Trophoblast cell (in vitro differentiated cells and primary cell): ENCODE measurements around the gene HSF4.

Experiments used
- DNase-seq, 2 donors: peaks; one replicate each; pipeline ENCODE4 v3.0.0-alpha.2; 2016
- H2AFZ ChIP-seq: 2 replicates; pipeline ENCODE4 v1.6.1; 2013; ENCODE audit warnings: low read length, moderate library complexity, mild to moderate bottlenecking; ENCODE audit not compliant: insufficient read depth, poor library complexity
- H2AK5ac ChIP-seq: 2 replicates; pipeline ENCODE4 v1.6.1; 2013; ENCODE audit warnings: mild to moderate bottlenecking, low read length
- H2BK120ac ChIP-seq: 2 replicates; pipeline ENCODE4 v1.6.1; 2013; ENCODE audit warnings: low read length, mild to moderate bottlenecking, moderate library complexity; ENCODE audit not compliant: insufficient read depth, poor library complexity
- H2BK12ac ChIP-seq: 2 replicates; pipeline ENCODE4 v1.6.1; 2013; ENCODE audit warnings: mild to moderate bottlenecking, low read length, moderate library complexity
- H2BK5ac ChIP-seq: 2 replicates; pipeline ENCODE4 v1.6.1; 2013; ENCODE audit warnings: low read length, low read depth, moderate library complexity, mild to moderate bottlenecking; ENCODE audit not compliant: poor library complexity
- H3K14ac ChIP-seq: 2 replicates; pipeline ENCODE4 v1.6.1; 2013; ENCODE audit warnings: mild to moderate bottlenecking, low read length
- H3K18ac ChIP-seq: 2 replicates; pipeline ENCODE4 v1.6.1; 2013; ENCODE audit warnings: mild to moderate bottlenecking, low read length
- H3K23ac ChIP-seq: 2 replicates; pipeline ENCODE4 v1.6.1; 2013; ENCODE audit warnings: low read length
- H3K27ac ChIP-seq: 2 replicates; pipeline ENCODE4 v1.5.1; 2013; ENCODE audit warnings: low read depth, mild to moderate bottlenecking, inconsistent platforms, low read length, moderate library complexity
- H3K27me3 ChIP-seq: 2 replicates; pipeline ENCODE4 v1.6.1; 2013; ENCODE audit warnings: inconsistent platforms, mild to moderate bottlenecking, low read length, moderate library complexity; ENCODE audit not compliant: insufficient read depth
- H3K36me3 ChIP-seq, 2 experiments: 1 replicate in 1 of 2; 2 replicates in 1 of 2; pipeline ENCODE4 v1.6.1; 2013; ENCODE audit warnings: low read length in 2 of 2, mild to moderate bottlenecking in 2 of 2, moderate library complexity in 1 of 2; ENCODE audit not compliant: insufficient read depth in 2 of 2, control insufficient read depth in 1 of 2
- H3K4ac ChIP-seq: 2 replicates; pipeline ENCODE4 v1.6.1; 2013; ENCODE audit warnings: low read depth, mild to moderate bottlenecking, low read length, moderate library complexity
- H3K4me1 ChIP-seq, 2 experiments: 1 replicate in 1 of 2; 2 replicates in 1 of 2; pipeline ENCODE4 v1.6.1; 2013; ENCODE audit warnings: low read length in 2 of 2, mild to moderate bottlenecking in 2 of 2, moderate library complexity in 1 of 2; ENCODE audit not compliant: insufficient read depth in 2 of 2, control insufficient read depth in 1 of 2
- H3K4me2 ChIP-seq: 2 replicates; pipeline ENCODE4 v1.6.1; 2013; ENCODE audit warnings: inconsistent platforms, mild to moderate bottlenecking, low read length, moderate library complexity
- H3K4me3 ChIP-seq: 2 replicates; pipeline ENCODE4 v1.5.1; 2013; ENCODE audit warnings: mild to moderate bottlenecking, low read depth, low read length, inconsistent platforms
- H3K79me1 ChIP-seq: one replicate; pipeline ENCODE4 v1.6.1; 2013; ENCODE audit warnings: low read length
- H3K79me2 ChIP-seq: 2 replicates; pipeline ENCODE4 v1.6.1; 2013; ENCODE audit warnings: low read length, mild to moderate bottlenecking; ENCODE audit not compliant: control insufficient read depth, insufficient read depth, poor library complexity
- H3K9ac ChIP-seq: 2 replicates; pipeline ENCODE4 v1.6.1; 2013; ENCODE audit warnings: mild to moderate bottlenecking, low read length
- H3K9me3 ChIP-seq: 2 replicates; pipeline ENCODE4 v1.6.1; 2013; ENCODE audit warnings: low read depth, mild to moderate bottlenecking, control low read depth, inconsistent platforms, low read length; ENCODE audit not compliant: insufficient read depth
- H4K12ac ChIP-seq: 2 replicates; pipeline ENCODE4 v1.6.1; 2013; ENCODE audit warnings: low read depth, mild to moderate bottlenecking, low read length, moderate library complexity
- H4K8ac ChIP-seq: 2 replicates; pipeline ENCODE4 v1.6.1; 2013; ENCODE audit warnings: low read depth, mild to moderate bottlenecking, low read length, moderate library complexity
- H4K91ac ChIP-seq: one replicate; pipeline ENCODE4 v1.6.1; 2013; ENCODE audit warnings: low read depth, mild to moderate bottlenecking, low read length, moderate library complexity
- WGBS: extraction: QIAGEN DNeasy Blood & Tissue Kit; methylation state at CpG from one replicate; pipeline ENCODE4 v1.1.7; 2013; ENCODE audit warnings: missing lambda C conversion rate; ENCODE audit not compliant: insufficient read length, insufficient coverage; ENCODE audit errors: extremely low coverage; 5-methylcytosine and 5-hydroxymethylcytosine counted together

Gene HSF4

DNA sequence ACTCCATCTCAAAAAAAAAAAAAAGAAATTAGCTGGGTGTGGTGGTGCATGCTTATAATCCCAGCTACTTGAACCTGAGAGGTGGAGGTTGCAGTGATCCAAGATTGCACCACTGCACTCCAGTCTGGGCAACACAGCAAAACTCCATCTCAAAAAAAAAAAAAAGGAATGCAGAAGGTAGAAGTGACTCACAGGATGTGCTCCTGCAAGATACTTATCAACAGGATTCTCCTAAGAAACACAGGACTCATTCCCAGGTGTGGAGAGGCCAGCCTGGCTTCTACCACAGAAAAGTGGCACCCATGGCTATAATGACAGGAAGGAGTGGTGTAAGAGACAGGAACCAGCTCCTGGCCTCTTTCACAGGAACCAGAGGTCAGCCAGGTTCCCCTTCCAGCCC is 48.2 kb downstream of the HSF4 start:
- no peak overlapping the region for H3K23ac ChIP-seq
- H3K27me3 ChIP-seq, result no peaks in the 10 kb centered on the region
- peaks cover 2% of the 10 kb centered on the region for H3K79me2 ChIP-seq
- H3K4me1 ChIP-seq, result peaks cover 14 to 19% of the 10 kb centered on the region in 2 experiments
- peak overlapping the region; percentile 1 for H3K4me2 ChIP-seq
- no peak overlapping the region for H3K4me3 ChIP-seq
- no peak overlapping the region for H4K91ac ChIP-seq
- H2BK120ac ChIP-seq, result no peak overlapping the region
- H4K12ac ChIP-seq, result no peak overlapping the region
- no peak overlapping the region for H3K18ac ChIP-seq
- no peak overlapping the region for H2AK5ac ChIP-seq
- H2BK5ac ChIP-seq, result no peak overlapping the region
- no peak overlapping the region for H3K14ac ChIP-seq
- H2BK12ac ChIP-seq, result no peak overlapping the region
- H3K27ac ChIP-seq, result peak overlapping the region; percentile 72
- H3K9me3 ChIP-seq, result peaks cover 2% of the 10 kb centered on the region
- no peak overlapping the region for H2AFZ ChIP-seq
- no peak overlapping the region for H3K4ac ChIP-seq
- DNase-seq, result peak; percentile 66 to 84
- no peak overlapping the region for H4K8ac ChIP-seq
- no peaks in the 10 kb centered on the region for H3K36me3 ChIP-seq
- H3K79me1 ChIP-seq, result peaks cover 6% of the 10 kb centered on the region
- H3K9ac ChIP-seq, result no peak overlapping the region

DNA sequence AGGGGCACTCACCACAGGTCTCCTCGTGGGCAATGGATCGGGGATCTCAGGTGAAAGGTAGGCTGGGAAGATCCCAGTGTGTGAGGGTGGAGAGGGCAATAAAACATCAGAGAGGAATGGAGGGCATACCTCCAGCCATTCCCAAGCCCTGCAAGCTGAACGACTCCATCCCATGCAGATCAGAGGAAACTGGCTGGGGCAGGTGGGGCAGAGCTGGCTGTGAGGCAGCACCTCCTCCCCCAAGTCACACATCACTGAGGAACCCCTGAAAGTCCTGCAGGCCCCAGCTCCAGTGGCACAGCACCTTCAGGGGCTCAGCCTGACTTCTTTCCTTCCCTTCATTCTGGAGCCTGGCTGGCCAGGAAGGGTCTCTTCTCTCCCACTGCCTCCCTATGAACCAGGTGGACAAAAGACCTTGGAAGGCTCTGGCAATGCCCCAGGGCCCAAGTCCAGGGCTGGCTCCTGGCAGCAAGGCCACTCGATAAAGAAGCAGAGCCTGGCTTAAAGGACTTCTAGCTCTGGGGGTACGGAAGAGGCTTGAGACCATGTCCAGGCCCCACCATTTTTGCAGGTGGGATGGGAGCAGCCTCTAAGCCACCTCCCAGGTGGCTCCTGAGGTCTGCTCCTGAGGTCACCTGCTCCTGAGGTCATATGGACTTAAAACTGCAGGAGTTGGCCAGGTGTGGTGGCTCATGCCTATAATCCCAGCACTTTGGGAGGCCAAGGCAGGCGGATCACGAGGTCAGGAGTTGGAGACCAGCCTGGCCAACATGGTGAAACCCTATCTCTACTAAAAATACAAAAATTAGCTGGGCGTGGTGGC is 48.9 kb downstream of the HSF4 start:
- WGBS, result no CpG with 5 or more reads among the region's 8 CpGs
- no peak overlapping the region for H4K91ac ChIP-seq
- no peak for DNase-seq
- peaks cover 6% of the 10 kb centered on the region for H3K79me1 ChIP-seq
- no peak overlapping the region for H2BK5ac ChIP-seq
- H3K4me3 ChIP-seq, result no peak overlapping the region
- peak overlapping the region; percentile 17 for H4K8ac ChIP-seq
- no peak overlapping the region for H2AFZ ChIP-seq
- H3K27me3 ChIP-seq, result no peaks in the 10 kb centered on the region
- peaks cover 2% of the 10 kb centered on the region for H3K79me2 ChIP-seq
- H2BK120ac ChIP-seq, result peak overlapping the region; percentile 14
- H3K4me1 ChIP-seq, result peaks cover 10 to 12% of the 10 kb centered on the region in 2 experiments
- peak overlapping the region; percentile 34 for H3K14ac ChIP-seq
- H3K36me3 ChIP-seq, result no peaks in the 10 kb centered on the region
- peak overlapping the region; percentile 66 for H2AK5ac ChIP-seq
- H3K4ac ChIP-seq, result no peak overlapping the region
- peak overlapping the region; percentile 12 for H2BK12ac ChIP-seq
- no peak overlapping the region for H4K12ac ChIP-seq
- H3K27ac ChIP-seq, result peak overlapping the region; percentile 72
- no peak overlapping the region for H3K9ac ChIP-seq
- no peak overlapping the region for H3K23ac ChIP-seq
- H3K4me2 ChIP-seq, result peak overlapping the region; percentile 1
- peak overlapping the region; percentile 24 for H3K18ac ChIP-seq
- peaks cover 2% of the 10 kb centered on the region for H3K9me3 ChIP-seq

DNA sequence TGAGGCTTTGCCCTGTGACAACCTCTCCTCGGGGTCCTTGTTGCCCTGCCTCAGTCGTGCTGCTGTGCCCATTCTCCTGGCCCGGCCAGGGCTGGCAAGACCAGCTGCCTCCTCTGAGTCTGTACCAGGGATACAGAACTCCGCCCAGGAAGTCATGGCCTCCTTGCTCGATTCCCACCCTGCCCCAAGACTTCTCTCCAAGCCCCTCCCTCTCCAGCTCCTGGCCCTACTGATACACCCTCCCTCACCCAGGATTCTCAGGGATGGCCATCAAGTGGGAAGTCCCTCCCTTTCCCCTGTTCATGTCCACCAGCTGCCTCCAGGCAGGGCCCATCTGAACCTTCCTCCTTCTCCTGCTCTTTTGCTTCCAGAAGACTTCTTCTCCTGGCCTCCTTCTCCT is 51.2 kb downstream of the HSF4 start:
- H3K18ac ChIP-seq, result no peak overlapping the region
- peaks cover 2% of the 10 kb centered on the region for H3K9me3 ChIP-seq
- no peak overlapping the region for H4K12ac ChIP-seq
- no peak overlapping the region for H3K4ac ChIP-seq
- H2AK5ac ChIP-seq, result no peak overlapping the region
- H4K8ac ChIP-seq, result no peak overlapping the region
- no peak overlapping the region for H4K91ac ChIP-seq
- H3K79me2 ChIP-seq, result peaks cover 2% of the 10 kb centered on the region
- H3K27me3 ChIP-seq, result no peaks in the 10 kb centered on the region
- no peak overlapping the region for H3K23ac ChIP-seq
- peaks cover 8 to 9% of the 10 kb centered on the region in 2 experiments for H3K4me1 ChIP-seq
- H3K36me3 ChIP-seq, result no peaks in the 10 kb centered on the region
- no peak overlapping the region for H3K9ac ChIP-seq
- peaks cover 6% of the 10 kb centered on the region for H3K79me1 ChIP-seq
- no peak overlapping the region for H3K27ac ChIP-seq
- no peak overlapping the region for H2BK12ac ChIP-seq
- no peak for DNase-seq
- H3K4me2 ChIP-seq, result no peak overlapping the region
- no peak overlapping the region for H2AFZ ChIP-seq
- no peak overlapping the region for H3K14ac ChIP-seq
- H3K4me3 ChIP-seq, result no peak overlapping the region
- no peak overlapping the region for H2BK5ac ChIP-seq
- no peak overlapping the region for H2BK120ac ChIP-seq
- no CpG with 5 or more reads among the region's 5 CpGs for WGBS

DNA sequence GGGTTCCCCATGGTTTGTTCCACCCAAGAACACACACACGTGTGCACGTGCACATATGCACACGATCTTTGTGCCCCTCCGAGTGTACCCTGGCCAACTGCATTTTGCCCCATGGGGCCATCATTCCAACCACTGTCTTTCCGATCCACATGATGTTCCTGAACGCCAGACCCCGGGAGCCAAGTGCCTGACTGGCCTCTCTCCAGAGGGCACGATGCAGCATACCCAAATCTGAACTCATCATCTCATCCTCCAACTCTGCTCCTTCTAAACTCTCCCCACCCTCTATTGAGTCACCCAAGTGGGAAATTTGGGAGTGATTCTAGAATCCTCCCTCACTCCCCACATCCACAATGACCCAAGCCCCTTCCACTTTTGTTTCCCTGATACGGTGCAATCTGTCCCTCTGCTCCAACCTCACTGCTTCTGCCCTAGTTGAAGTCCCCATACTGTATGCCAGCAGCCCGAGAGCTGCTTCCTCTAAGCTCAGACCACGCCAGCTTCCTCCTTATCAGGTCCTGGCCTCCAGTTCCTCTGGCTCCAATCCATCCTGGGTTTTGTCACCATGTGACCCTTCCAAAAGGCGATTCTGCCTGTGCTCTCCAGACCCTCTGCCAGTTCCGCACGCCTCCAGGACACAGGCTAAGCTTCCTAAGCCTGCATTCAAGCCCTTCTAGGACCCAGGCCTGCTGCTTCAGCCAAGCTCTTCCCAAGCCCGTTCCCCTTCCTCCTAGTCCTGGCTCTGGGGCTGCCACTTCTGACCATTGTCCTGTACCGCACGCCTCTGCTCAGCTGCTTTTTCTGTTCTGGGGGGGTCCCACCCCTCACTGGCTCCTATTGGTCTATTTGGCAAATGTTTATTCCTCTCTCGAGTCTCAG is 52.3 kb downstream of the HSF4 start:
- no peak for DNase-seq
- Histone ChIP-seq H2BK5ac (no peak overlapping the region), H3K9me3 (no peaks in the 10 kb centered on the region), H4K8ac (no peak overlapping the region), H3K27me3 (no peaks in the 10 kb centered on the region), H4K91ac (no peak overlapping the region), H2BK120ac (no peak overlapping the region), H3K14ac (no peak overlapping the region), H2AFZ (no peak overlapping the region), H3K18ac (no peak overlapping the region), H3K4me2 (no peak overlapping the region), H3K23ac (no peak overlapping the region), H3K79me2 (peaks cover 2% of the 10 kb centered on the region), H2AK5ac (no peak overlapping the region), H3K4me1 (peaks cover 8 to 9% of the 10 kb centered on the region in 2 experiments), H3K4me3 (no peak overlapping the region), H3K79me1 (peaks cover 6% of the 10 kb centered on the region), H2BK12ac (no peak overlapping the region), H3K27ac (no peak overlapping the region), H3K9ac (no peak overlapping the region), H3K4ac (no peak overlapping the region), H4K12ac (no peak overlapping the region), H3K36me3 (no peaks in the 10 kb centered on the region)
- WGBS, result no CpG with 5 or more reads among the region's 18 CpGs
